ENCODE measurements around the gene TAX1BP1. TPM values are rescaled to one million over a fixed set of nuclear protein-coding genes. Genes with fewer than 3 reads are reported as not detected.

Gene TAX1BP1
- polyA plus RNA-seq (2013, experiment 1 of 2) = 84.0 TPM
- 83.0 TPM for polyA plus RNA-seq (2013, experiment 2 of 2)

DNA sequence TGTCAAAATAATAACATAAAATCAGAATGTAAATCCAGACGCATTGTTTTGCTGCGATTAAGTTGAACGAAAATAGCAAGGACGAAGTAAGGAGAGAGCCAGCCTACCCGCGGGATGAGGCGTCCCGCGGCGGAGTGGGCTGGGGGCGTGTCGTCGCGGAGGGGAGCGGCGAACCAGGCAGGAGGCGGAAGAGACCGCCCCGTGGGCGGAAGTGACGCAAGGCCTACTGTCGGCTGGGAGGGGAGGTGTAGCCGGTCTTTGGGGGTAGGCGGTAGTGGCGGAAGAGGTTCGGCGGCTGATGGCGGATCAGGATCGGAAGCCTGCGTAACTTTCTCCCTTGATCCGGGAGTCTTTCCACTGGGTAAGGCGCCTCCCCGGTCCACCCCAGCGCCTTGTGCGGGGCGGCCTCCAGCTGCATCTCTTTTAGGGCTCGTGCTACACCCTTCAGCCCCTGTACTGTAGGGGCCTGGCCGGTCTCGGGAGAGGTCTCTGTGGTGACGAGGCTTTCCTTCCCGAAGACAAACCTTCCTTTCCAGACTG is at the start of gene TAX1BP1:
Gene TAX1BP1 (plus strand): TSS at position 254 of the 540 bp plus-strand sequence. CDS start 8,363 bp downstream, outside the sequence.
- no peak within 1 kb of the TSS for H4K8ac ChIP-seq (ENCODE audit: low read depth, low read length)
- H2BK120ac ChIP-seq (ENCODE audit: low read depth, low read length) = no peak within 1 kb of the TSS
- no CpG with 5 or more reads among the region's 41 CpGs for WGBS (ENCODE audit: extremely low coverage, insufficient coverage, low lambda C conversion rate)
- peak within 1 kb of the TSS; percentile 68 for H3K4me3 ChIP-seq (ENCODE audit: low read length)
- no peak within 1 kb of the TSS for H2BK15ac ChIP-seq (replicated peaks; ENCODE audit: low read depth)
- peak; percentile 96 for DNase-seq
- peak within 1 kb of the TSS; percentile 84 for H3K56ac ChIP-seq (ENCODE audit: low read length)
- peaks cover 11% of the 10 kb centered on the region for H3K79me2 ChIP-seq (ENCODE audit: control insufficient read depth, insufficient read depth, low read length)
- no peak within 1 kb of the TSS for H3K4ac ChIP-seq (ENCODE audit: low read depth, low read length)
- no peak within 1 kb of the TSS for H4K5ac ChIP-seq (ENCODE audit: low read length)
- H3K27ac ChIP-seq (ENCODE audit: low read depth, low read length) = peak within 1 kb of the TSS; percentile 36
- no peaks in the 10 kb centered on the region for H3K79me1 ChIP-seq (ENCODE audit: low read length)
- H2AK5ac ChIP-seq (ENCODE audit: low read length) = no peak within 1 kb of the TSS
- H3K27me3 ChIP-seq (ENCODE audit: insufficient read depth, low read length, poor library complexity) = no peaks in the 10 kb centered on the region
- H3K23ac ChIP-seq (ENCODE audit: low read length) = no peak within 1 kb of the TSS
- peak within 1 kb of the TSS; percentile 76 for H3K9ac ChIP-seq (ENCODE audit: low read length)
- no peaks in the 10 kb centered on the region for H3K36me3 ChIP-seq (ENCODE audit: control insufficient read depth, insufficient read depth, low read length)
- H3K4me2 ChIP-seq (ENCODE audit: low read length) = peak within 1 kb of the TSS; percentile 79
- peak within 1 kb of the TSS; percentile 10 for H2BK5ac ChIP-seq (ENCODE audit: low read length)
- peak within 1 kb of the TSS; percentile 31 for H3K18ac ChIP-seq (ENCODE audit: low read length)
- no peaks in the 10 kb centered on the region for H3K4me1 ChIP-seq (ENCODE audit: control insufficient read depth, low read depth, low read length)

DNA sequence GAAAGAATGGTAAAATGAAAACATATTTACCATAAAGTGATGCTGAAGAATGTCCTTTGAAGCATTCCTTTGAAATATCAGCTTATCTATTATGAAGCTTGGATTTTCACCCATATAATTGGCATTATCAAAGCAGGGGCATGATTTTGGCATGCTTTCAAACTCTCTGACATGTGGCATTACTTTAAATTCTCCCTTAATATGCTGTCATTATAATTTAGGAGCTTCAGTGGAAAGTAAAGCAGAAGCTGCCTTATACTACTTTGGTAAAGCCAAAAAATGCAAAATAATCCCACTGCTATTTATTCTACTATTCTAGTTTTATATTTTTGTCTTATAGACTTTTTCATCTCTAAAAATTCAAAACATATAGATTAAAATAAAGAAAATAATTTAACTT is 49.3 kb upstream of the TAX1BP1 start:
- H3K36me3 ChIP-seq (ENCODE audit: control insufficient read depth, insufficient read depth, low read length) = no peaks in the 10 kb centered on the region
- no peak overlapping the region for H4K8ac ChIP-seq (ENCODE audit: low read depth, low read length)
- H3K4me3 ChIP-seq (ENCODE audit: low read length) = no peak overlapping the region
- H3K23ac ChIP-seq (ENCODE audit: low read length) = no peak overlapping the region
- H3K4me1 ChIP-seq (ENCODE audit: control insufficient read depth, low read depth, low read length) = no peaks in the 10 kb centered on the region
- DNase-seq = no peak
- no peak overlapping the region for H2BK15ac ChIP-seq (replicated peaks; ENCODE audit: low read depth)
- H3K27me3 ChIP-seq (ENCODE audit: insufficient read depth, low read length, poor library complexity) = no peaks in the 10 kb centered on the region
- no peak overlapping the region for H3K4ac ChIP-seq (ENCODE audit: low read depth, low read length)
- no peaks in the 10 kb centered on the region for H3K79me2 ChIP-seq (ENCODE audit: control insufficient read depth, insufficient read depth, low read length)
- no peak overlapping the region for H2AK5ac ChIP-seq (ENCODE audit: low read length)
- H2BK5ac ChIP-seq (ENCODE audit: low read length) = no peak overlapping the region
- H4K5ac ChIP-seq (ENCODE audit: low read length) = no peak overlapping the region
- no peak overlapping the region for H3K27ac ChIP-seq (ENCODE audit: low read depth, low read length)
- H2BK120ac ChIP-seq (ENCODE audit: low read depth, low read length) = no peak overlapping the region
- no peak overlapping the region for H3K56ac ChIP-seq (ENCODE audit: low read length)
- H3K4me2 ChIP-seq (ENCODE audit: low read length) = no peak overlapping the region
- no peak overlapping the region for H3K18ac ChIP-seq (ENCODE audit: low read length)
- no peaks in the 10 kb centered on the region for H3K79me1 ChIP-seq (ENCODE audit: low read length)
- no peak overlapping the region for H3K9ac ChIP-seq (ENCODE audit: low read length)

DNA sequence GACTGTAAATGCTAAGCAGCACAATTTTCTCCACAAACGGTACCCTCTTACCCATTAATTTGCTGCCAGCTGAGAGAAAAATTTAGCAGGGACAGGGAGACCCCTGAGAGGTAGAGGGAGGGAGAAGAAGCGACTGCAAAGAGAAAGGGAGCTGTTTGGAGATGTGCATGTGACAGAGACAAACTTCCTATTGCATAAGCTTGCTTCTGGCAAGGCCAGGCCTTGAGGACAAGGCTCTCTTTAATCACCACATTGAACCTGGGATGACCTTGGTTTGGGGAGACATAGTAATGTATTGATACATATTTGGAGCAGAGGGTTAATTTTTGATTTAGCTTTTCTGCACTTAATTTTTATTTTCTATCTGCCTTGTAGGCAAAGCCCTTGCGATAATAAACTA is 46.2 kb upstream of the TAX1BP1 start:
- Histone ChIP-seq H3K79me2 (ENCODE audit: control insufficient read depth, insufficient read depth, low read length) (no peaks in the 10 kb centered on the region), H3K23ac (ENCODE audit: low read length) (no peak overlapping the region), H2AK5ac (ENCODE audit: low read length) (no peak overlapping the region), H2BK15ac (replicated peaks; ENCODE audit: low read depth) (no peak overlapping the region), H3K4me1 (ENCODE audit: control insufficient read depth, low read depth, low read length) (no peaks in the 10 kb centered on the region), H3K4me2 (ENCODE audit: low read length) (no peak overlapping the region), H3K18ac (ENCODE audit: low read length) (no peak overlapping the region), H3K4ac (ENCODE audit: low read depth, low read length) (no peak overlapping the region), H2BK120ac (ENCODE audit: low read depth, low read length) (no peak overlapping the region), H3K27me3 (ENCODE audit: insufficient read depth, low read length, poor library complexity) (no peaks in the 10 kb centered on the region), H3K56ac (ENCODE audit: low read length) (no peak overlapping the region), H3K36me3 (ENCODE audit: control insufficient read depth, insufficient read depth, low read length) (no peaks in the 10 kb centered on the region), H4K5ac (ENCODE audit: low read length) (no peak overlapping the region), H3K79me1 (ENCODE audit: low read length) (no peaks in the 10 kb centered on the region), H3K4me3 (ENCODE audit: low read length) (no peak overlapping the region), H3K9ac (ENCODE audit: low read length) (no peak overlapping the region), H2BK5ac (ENCODE audit: low read length) (no peak overlapping the region), H3K27ac (ENCODE audit: low read depth, low read length) (no peak overlapping the region), H4K8ac (ENCODE audit: low read depth, low read length) (no peak overlapping the region)
- peak; percentile 18 for DNase-seq
- WGBS (ENCODE audit: extremely low coverage, insufficient coverage, low lambda C conversion rate) = no CpG with 5 or more reads among the region's 3 CpGs

DNA sequence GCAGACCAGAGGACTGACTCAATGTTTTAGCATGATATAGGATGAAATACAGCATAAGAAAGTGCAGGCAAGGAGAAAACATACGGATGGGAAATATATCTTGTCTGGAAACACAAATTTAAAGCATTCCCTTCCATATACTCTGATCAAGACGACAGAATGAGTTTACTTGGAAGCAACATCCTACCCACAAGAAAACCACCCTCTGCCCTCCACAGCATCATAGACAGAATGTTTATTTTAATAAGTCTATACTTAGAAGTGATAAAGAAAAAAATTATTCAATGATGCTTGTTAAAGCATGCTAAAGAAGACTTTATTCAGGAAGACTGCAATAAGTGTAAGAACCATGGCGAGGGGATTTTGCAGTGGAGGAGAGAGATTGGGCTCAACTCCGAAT is 44.9 kb upstream of the TAX1BP1 start:
- Histone ChIP-seq H3K4me1 (ENCODE audit: control insufficient read depth, low read depth, low read length) (no peaks in the 10 kb centered on the region), H3K27ac (ENCODE audit: low read depth, low read length) (no peak overlapping the region), H3K56ac (ENCODE audit: low read length) (no peak overlapping the region), H3K4me3 (ENCODE audit: low read length) (no peak overlapping the region), H3K79me1 (ENCODE audit: low read length) (no peaks in the 10 kb centered on the region), H4K8ac (ENCODE audit: low read depth, low read length) (no peak overlapping the region), H3K79me2 (ENCODE audit: control insufficient read depth, insufficient read depth, low read length) (no peaks in the 10 kb centered on the region), H3K27me3 (ENCODE audit: insufficient read depth, low read length, poor library complexity) (no peaks in the 10 kb centered on the region), H3K23ac (ENCODE audit: low read length) (no peak overlapping the region), H2AK5ac (ENCODE audit: low read length) (no peak overlapping the region), H3K18ac (ENCODE audit: low read length) (no peak overlapping the region), H2BK5ac (ENCODE audit: low read length) (no peak overlapping the region), H3K4ac (ENCODE audit: low read depth, low read length) (no peak overlapping the region), H3K36me3 (ENCODE audit: control insufficient read depth, insufficient read depth, low read length) (no peaks in the 10 kb centered on the region), H3K9ac (ENCODE audit: low read length) (no peak overlapping the region), H4K5ac (ENCODE audit: low read length) (no peak overlapping the region), H2BK120ac (ENCODE audit: low read depth, low read length) (no peak overlapping the region), H3K4me2 (ENCODE audit: low read length) (no peak overlapping the region), H2BK15ac (replicated peaks; ENCODE audit: low read depth) (no peak overlapping the region)
- no CpG with 5 or more reads among the region's 4 CpGs for WGBS (ENCODE audit: extremely low coverage, insufficient coverage, low lambda C conversion rate)
- no peak for DNase-seq

DNA sequence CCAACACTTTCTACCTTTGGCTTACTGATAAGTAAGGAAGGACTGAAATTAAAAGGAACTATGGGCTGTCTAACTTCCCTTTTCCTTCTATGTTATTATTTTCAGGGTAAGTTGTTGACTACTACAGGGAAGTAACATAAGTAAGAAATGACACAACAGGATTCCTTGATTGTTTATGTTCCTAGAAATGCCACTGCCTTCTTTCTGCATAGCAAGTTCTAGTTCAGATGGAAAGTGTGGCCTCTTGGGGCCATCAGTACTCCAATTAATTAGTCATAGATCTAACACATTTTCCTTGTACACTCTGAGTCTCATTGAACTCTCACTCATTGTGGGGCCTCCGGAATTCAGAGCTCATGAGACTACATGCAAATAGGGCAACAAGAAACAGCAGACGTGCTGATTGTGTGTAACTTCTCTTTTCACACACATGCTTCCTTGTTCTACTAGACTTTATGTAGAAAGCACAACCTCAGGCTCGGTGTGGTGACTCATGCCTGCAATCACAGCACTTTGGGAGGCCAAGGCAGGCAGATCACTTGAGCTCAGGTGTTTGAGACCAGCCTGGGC is 42.0 kb upstream of the TAX1BP1 start:
- no peaks in the 10 kb centered on the region for H3K79me2 ChIP-seq (ENCODE audit: control insufficient read depth, insufficient read depth, low read length)
- no peak overlapping the region for H2BK120ac ChIP-seq (ENCODE audit: low read depth, low read length)
- no peak for DNase-seq
- no peaks in the 10 kb centered on the region for H3K4me1 ChIP-seq (ENCODE audit: control insufficient read depth, low read depth, low read length)
- H3K79me1 ChIP-seq (ENCODE audit: low read length) = no peaks in the 10 kb centered on the region
- H3K4ac ChIP-seq (ENCODE audit: low read depth, low read length) = no peak overlapping the region
- no CpG with 5 or more reads among the region's 3 CpGs for WGBS (ENCODE audit: extremely low coverage, insufficient coverage, low lambda C conversion rate)
- no peak overlapping the region for H3K4me2 ChIP-seq (ENCODE audit: low read length)
- H4K8ac ChIP-seq (ENCODE audit: low read depth, low read length) = no peak overlapping the region
- H3K18ac ChIP-seq (ENCODE audit: low read length) = no peak overlapping the region
- no peak overlapping the region for H2BK5ac ChIP-seq (ENCODE audit: low read length)
- no peak overlapping the region for H4K5ac ChIP-seq (ENCODE audit: low read length)
- H3K27ac ChIP-seq (ENCODE audit: low read depth, low read length) = no peak overlapping the region
- no peaks in the 10 kb centered on the region for H3K27me3 ChIP-seq (ENCODE audit: insufficient read depth, low read length, poor library complexity)
- H2AK5ac ChIP-seq (ENCODE audit: low read length) = no peak overlapping the region
- H3K56ac ChIP-seq (ENCODE audit: low read length) = no peak overlapping the region
- no peak overlapping the region for H3K4me3 ChIP-seq (ENCODE audit: low read length)
- no peak overlapping the region for H3K23ac ChIP-seq (ENCODE audit: low read length)
- no peak overlapping the region for H2BK15ac ChIP-seq (replicated peaks; ENCODE audit: low read depth)
- no peak overlapping the region for H3K9ac ChIP-seq (ENCODE audit: low read length)
- no peaks in the 10 kb centered on the region for H3K36me3 ChIP-seq (ENCODE audit: control insufficient read depth, insufficient read depth, low read length)

DNA sequence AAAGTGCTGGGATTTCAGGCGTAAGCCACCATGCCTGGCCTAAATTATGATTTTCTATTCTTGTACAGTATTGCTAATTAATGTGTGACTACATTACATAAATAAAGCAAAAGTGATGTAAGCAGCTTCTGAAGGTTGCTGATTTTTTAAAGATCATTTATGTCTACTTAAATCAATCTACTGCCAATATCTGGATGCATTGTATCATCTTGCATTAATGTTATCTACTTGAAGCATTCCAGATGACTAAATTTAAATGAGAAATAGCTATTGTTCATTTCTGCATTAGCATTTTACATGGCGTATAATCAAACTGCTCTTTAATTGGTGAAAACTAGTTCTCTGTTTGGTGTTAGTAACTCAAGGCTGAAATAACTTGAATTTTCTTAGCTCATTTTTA is 40.2 kb upstream of the TAX1BP1 start:
- Histone ChIP-seq H2AK5ac (ENCODE audit: low read length) (no peak overlapping the region), H3K4me2 (ENCODE audit: low read length) (no peak overlapping the region), H2BK15ac (replicated peaks; ENCODE audit: low read depth) (no peak overlapping the region), H3K27me3 (ENCODE audit: insufficient read depth, low read length, poor library complexity) (no peaks in the 10 kb centered on the region), H2BK5ac (ENCODE audit: low read length) (no peak overlapping the region), H3K4me3 (ENCODE audit: low read length) (no peak overlapping the region), H3K79me2 (ENCODE audit: control insufficient read depth, insufficient read depth, low read length) (no peaks in the 10 kb centered on the region), H3K18ac (ENCODE audit: low read length) (no peak overlapping the region), H3K36me3 (ENCODE audit: control insufficient read depth, insufficient read depth, low read length) (no peaks in the 10 kb centered on the region), H2BK120ac (ENCODE audit: low read depth, low read length) (no peak overlapping the region), H3K56ac (ENCODE audit: low read length) (no peak overlapping the region), H3K9ac (ENCODE audit: low read length) (no peak overlapping the region), H3K4ac (ENCODE audit: low read depth, low read length) (no peak overlapping the region), H3K4me1 (ENCODE audit: control insufficient read depth, low read depth, low read length) (no peaks in the 10 kb centered on the region), H3K79me1 (ENCODE audit: low read length) (no peaks in the 10 kb centered on the region), H4K5ac (ENCODE audit: low read length) (no peak overlapping the region), H3K27ac (ENCODE audit: low read depth, low read length) (no peak overlapping the region), H4K8ac (ENCODE audit: low read depth, low read length) (no peak overlapping the region), H3K23ac (ENCODE audit: low read length) (no peak overlapping the region)
- no peak for DNase-seq
- no CpG with 5 or more reads among the region's 2 CpGs for WGBS (ENCODE audit: extremely low coverage, insufficient coverage, low lambda C conversion rate)

All from mesendoderm (in vitro differentiated cells).